GM13976 (cell line): ENCODE measurements around the gene INIP.
A peak's percentile ranks its signal among the peaks of the same experiment; 100 is the strongest.

Experiments
- DNase-seq: peaks from one replicate; pipeline ENCODE4 v3.0.0; 2012; ENCODE audit warnings: low spot score
- CTCF ChIP-seq: IDR thresholded peaks from 2 replicates; pipeline ENCODE4 v1.5.1; 2012; ENCODE audit warnings: borderline replicate concordance, mild to moderate bottlenecking; ENCODE audit not compliant: insufficient read depth; ENCODE audit errors: extremely low read depth, missing control alignments, control extremely low read depth
- in situ Hi-C: fragments of 300-500 bp; cut with MboI; formaldehyde crosslinking; loops from one replicate; pipeline ENCODE4 v1.12.0; 2022; ENCODE audit warnings: low sequenced_read_pairs, mixed read lengths, inconsistent platforms; ENCODE audit not compliant: unreplicated experiment

Gene INIP

GRCh38 chr9:112703304-112703703 is 14.6 kb downstream of the INIP start:
- in situ Hi-C loops = loop anchor here (25.0 kb wide), 1 partner anchor 616 kb away; no protein-coding TSS in a partner anchor
- no peak for TF ChIP-seq CTCF
- no peak for DNase-seq

GRCh38 chr9:112700085-112700484 is 17.8 kb downstream of the INIP start:
- DNase-seq = no peak
- TF ChIP-seq CTCF = no peak
- in situ Hi-C loops = loop anchor here (25.0 kb wide), 1 partner anchor 613 kb away; no protein-coding TSS in a partner anchor

GRCh38 chr9:112699230-112699629 is 18.7 kb downstream of the INIP start:
- no peak for TF ChIP-seq CTCF
- in situ Hi-C loops = no loop called here
- peak; percentile 32 for DNase-seq

GRCh38 chr9:112696461-112696860 is 21.5 kb downstream of the INIP start:
- no peak for TF ChIP-seq CTCF
- no peak for DNase-seq
- in situ Hi-C loops = no loop called here

GRCh38 chr9:112694706-112695555 is 23.0 kb downstream of the INIP start:
- no peak for TF ChIP-seq CTCF
- DNase-seq = no peak
- in situ Hi-C loops = no loop called here

- TF ChIP-seq CTCF = no peak
- no peak for DNase-seq
Observed at GRCh38 chr9:112689161-112689740, 28.7 kb downstream of the INIP start.

More at GRCh38 chr9:112689161-112689740, 28.7 kb downstream of the INIP start:
- in situ Hi-C loops = no loop called here
